HG03575 (cell line): ENCODE measurements around the gene MED12L.
"Not testable (repeated sequence)": the region's sequence is repeated elsewhere in the genome, so short reads cannot be mapped to it uniquely, and the experiment has no call there.

Source experiments
- ATAC-seq: cut with Tn5 transposase; IDR thresholded peaks from one replicate; pipeline ENCODE4 v1.9.1; 2021; ENCODE audit not compliant: unreplicated experiment, insufficient number of reproducible peaks, low FRiP score; ENCODE audit errors: extremely low read depth

MED12L gene

GRCh38 chr3:151085227-151085888 is at the start of gene MED12L:
Gene MED12L, plus strand, starts transcription at chr3:151085664. Its CDS starts 1,263 bp downstream, at chr3:151086927.
- no peak for ATAC-seq

GRCh38 chr3:151037746-151038477 is 47.6 kb upstream of the MED12L start:
- ATAC-seq = no peak

- ATAC-seq = no peak
Observed at GRCh38 chr3:151044706-151045105, 40.8 kb upstream of the MED12L start.

GRCh38 chr3:151047636-151048035 is 37.8 kb upstream of the MED12L start:
- no peak for ATAC-seq

GRCh38 chr3:151051533-151051932 is 33.9 kb upstream of the MED12L start:
- no peak for ATAC-seq

- no peak for ATAC-seq
Observed at GRCh38 chr3:151052346-151052745, 33.1 kb upstream of the MED12L start.

GRCh38 chr3:151052756-151053155 is 32.7 kb upstream of the MED12L start:
- no peak for ATAC-seq

- ATAC-seq = no peak
Observed at GRCh38 chr3:151058740-151059139, 26.7 kb upstream of the MED12L start.

- no peak for ATAC-seq
Observed at GRCh38 chr3:151062611-151063010, 22.9 kb upstream of the MED12L start.

- ATAC-seq = no peak
Observed at GRCh38 chr3:151067158-151067557, 18.3 kb upstream of the MED12L start.

GRCh38 chr3:151072842-151073241 is 12.6 kb upstream of the MED12L start:
- ATAC-seq = not testable (repeated sequence)

GRCh38 chr3:151074256-151074655 is 11.2 kb upstream of the MED12L start:
- ATAC-seq = no peak

- no peak for ATAC-seq
Observed at GRCh38 chr3:151075869-151076562, 9.4 kb upstream of the MED12L start.

GRCh38 chr3:151076626-151077025 is 8.8 kb upstream of the MED12L start:
- ATAC-seq = no peak

GRCh38 chr3:151081082-151081481 is 4.4 kb upstream of the MED12L start:
- not testable (repeated sequence) for ATAC-seq

- ATAC-seq = no peak
Observed at GRCh38 chr3:151082880-151083838, 2.3 kb upstream of the MED12L start.

GRCh38 chr3:151084893-151085226 is 604 bp upstream of the MED12L start:
- no peak for ATAC-seq

GRCh38 chr3:151085889-151086483 is 522 bp downstream of the MED12L start:
- no peak for ATAC-seq
